Measurements from ENCODE around the gene NRDE2. TPM values are rescaled to one million over a fixed set of nuclear protein-coding genes. Genes with fewer than 3 reads are reported as not detected.

Gene NRDE2
- total RNA-seq, 6 experiments from 2014 or later, result 7.9 to 16.3 (median 13.8) TPM

DNA sequence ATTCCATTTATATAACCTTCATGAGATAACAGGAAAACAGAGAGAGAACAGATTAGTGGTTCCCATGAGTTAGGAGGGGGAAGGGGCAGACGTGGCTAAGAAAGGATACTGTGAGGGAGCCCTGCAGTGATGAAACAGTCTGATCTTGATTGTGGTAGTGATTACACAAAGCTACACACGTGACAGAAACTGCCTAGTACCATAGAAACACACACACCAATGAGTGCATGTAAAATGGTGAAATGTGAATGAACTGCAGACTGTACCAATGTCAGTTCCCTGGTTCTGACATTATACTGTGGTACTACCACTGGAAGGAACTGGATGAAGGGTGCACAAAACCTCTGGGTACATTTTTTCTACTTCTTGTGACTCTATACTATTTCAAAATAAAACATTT is 36.9 kb downstream of the NRDE2 start:
- Histone ChIP-seq H3K27ac (no peak overlapping the region), H3K4me3 (no peak overlapping the region), H3K4me1 (no peaks in the 10 kb centered on the region), H3K27me3 (no peaks in the 10 kb centered on the region), H3K36me3 (peaks cover 0 to 38% (median 17%) of the 10 kb centered on the region in 4 donors), H3K9me3 (no peaks in the 10 kb centered on the region)
- peak; percentile 40 to 67 (median 58) for ATAC-seq
- TF ChIP-seq, protein P1, sequence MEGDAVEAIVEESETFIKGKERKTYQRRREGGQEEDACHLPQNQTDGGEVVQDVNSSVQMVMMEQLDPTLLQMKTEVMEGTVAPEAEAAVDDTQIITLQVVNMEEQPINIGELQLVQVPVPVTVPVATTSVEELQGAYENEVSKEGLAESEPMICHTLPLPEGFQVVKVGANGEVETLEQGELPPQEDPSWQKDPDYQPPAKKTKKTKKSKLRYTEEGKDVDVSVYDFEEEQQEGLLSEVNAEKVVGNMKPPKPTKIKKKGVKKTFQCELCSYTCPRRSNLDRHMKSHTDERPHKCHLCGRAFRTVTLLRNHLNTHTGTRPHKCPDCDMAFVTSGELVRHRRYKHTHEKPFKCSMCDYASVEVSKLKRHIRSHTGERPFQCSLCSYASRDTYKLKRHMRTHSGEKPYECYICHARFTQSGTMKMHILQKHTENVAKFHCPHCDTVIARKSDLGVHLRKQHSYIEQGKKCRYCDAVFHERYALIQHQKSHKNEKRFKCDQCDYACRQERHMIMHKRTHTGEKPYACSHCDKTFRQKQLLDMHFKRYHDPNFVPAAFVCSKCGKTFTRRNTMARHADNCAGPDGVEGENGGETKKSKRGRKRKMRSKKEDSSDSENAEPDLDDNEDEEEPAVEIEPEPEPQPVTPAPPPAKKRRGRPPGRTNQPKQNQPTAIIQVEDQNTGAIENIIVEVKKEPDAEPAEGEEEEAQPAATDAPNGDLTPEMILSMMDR (IDR thresholded peaks at IDR 0.05), result no peak
- no peak for TF ChIP-seq POLR2A (IDR thresholded peaks at IDR 0.05)
- DNase-seq, result peak in 1 of 3 donors; percentile 12
- intact Hi-C loops (cut with DNase I), result no loop called here
- WGBS (ENCODE audit: insufficient coverage, low coverage, low lambda C conversion rate, missing lambda C conversion rate), result 16% methylated on average over 2 of the region's 2 CpGs

DNA sequence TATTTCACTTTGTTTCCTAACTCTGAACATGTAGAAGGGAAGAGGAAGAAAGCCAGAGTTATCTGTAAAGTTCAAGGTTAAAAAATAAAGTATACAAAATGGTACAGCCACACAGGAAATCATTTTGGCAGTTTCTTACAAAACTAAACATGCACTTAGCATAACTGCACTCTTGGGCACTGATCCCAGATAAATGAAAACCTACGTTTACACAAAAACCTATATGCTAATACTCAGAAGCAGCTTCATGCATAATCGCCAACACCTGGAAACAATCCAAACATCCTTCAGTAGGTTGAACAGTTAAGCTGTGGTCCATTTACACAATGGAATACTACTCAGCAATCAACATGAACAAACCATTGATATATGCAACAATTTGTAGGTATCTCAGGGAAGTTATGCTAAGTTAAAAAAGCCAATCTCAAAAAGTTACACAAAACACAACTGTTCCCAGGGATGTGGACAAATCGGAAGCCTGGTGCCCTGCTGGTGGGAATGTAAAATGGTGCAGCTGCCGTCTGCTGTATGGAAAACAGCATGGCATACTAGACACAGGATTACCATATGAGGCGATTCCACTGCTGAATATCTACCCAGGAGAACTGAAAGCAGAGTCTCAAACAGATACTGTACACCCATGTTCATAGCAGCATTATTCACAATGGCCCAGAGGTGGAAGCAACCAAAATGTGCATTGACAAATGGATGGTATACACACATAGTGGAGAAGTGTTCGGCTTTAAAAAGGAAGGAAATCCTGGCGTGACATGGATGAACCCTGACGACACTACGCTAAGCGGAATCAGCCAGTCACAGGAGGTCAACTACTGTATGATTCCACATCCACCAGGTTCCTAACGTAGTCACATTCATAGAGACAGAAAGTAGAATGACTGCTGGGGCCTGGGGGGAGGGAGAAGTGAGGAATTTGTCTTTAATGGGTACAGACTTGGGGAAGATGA is 37.7 kb downstream of the NRDE2 start:
- WGBS (ENCODE audit: insufficient coverage, low coverage, low lambda C conversion rate, missing lambda C conversion rate), result 65% methylated on average over 10 of the region's 11 CpGs
- TF ChIP-seq, protein P1 (IDR thresholded peaks at IDR 0.05), result no peak
- TF ChIP-seq POLR2A (IDR thresholded peaks at IDR 0.05), result no peak
- intact Hi-C loops (cut with DNase I), result no loop called here

DNA sequence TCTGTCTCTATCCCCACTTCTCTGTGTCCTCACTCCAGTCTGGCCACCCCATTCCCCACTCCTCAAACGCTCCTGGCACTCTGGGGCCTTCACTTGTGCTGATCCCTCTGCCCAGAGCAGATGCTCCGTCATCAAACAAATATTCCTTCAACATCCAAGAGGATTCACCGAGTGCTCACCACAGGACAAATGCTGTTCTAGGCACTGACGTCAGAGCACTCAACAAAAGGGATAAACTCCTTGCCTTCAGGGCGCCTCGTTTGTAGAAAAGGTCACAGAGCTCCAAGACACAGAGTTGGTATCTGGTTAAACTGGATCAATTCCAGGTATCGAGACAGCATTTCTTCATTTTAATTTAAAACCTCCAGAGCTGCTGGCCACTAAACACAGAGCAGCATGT is 40.0 kb downstream of the NRDE2 start:
- Histone ChIP-seq H3K36me3 (peaks cover 0 to 56% (median 26%) of the 10 kb centered on the region in 4 donors), H3K27ac (no peak overlapping the region), H3K9me3 (no peaks in the 10 kb centered on the region), H3K4me3 (no peak overlapping the region), H3K27me3 (no peaks in the 10 kb centered on the region), H3K4me1 (peaks cover 0 to 11% (median 0%) of the 10 kb centered on the region in 4 donors)
- ATAC-seq (no peak), DNase-seq (peak in 1 of 3 donors; percentile 25)
- TF ChIP-seq, protein P1 (IDR thresholded peaks at IDR 0.05), result no peak
- TF ChIP-seq POLR2A (IDR thresholded peaks at IDR 0.05), result no peak
- intact Hi-C loops (cut with DNase I), result no loop called here
- 96% methylated on average over 7 of the region's 7 CpGs for whole genome bisulfite sequencing (ENCODE audit: insufficient coverage, low coverage, low lambda C conversion rate, missing lambda C conversion rate)

More for the DNA sequence above, 37.7 kb downstream of the NRDE2 start:
- Histone ChIP-seq H3K36me3 (peaks cover 0 to 44% (median 19%) of the 10 kb centered on the region in 4 donors), H3K4me3 (no peak overlapping the region), H3K4me1 (peaks cover 0 to 2% (median 0%) of the 10 kb centered on the region in 4 donors), H3K9me3 (no peaks in the 10 kb centered on the region), H3K27ac (no peak overlapping the region), H3K27me3 (no peaks in the 10 kb centered on the region)
- ATAC-seq, result no peak
- peak in 1 of 3 donors; percentile 26 for DNase-seq

DNA sequence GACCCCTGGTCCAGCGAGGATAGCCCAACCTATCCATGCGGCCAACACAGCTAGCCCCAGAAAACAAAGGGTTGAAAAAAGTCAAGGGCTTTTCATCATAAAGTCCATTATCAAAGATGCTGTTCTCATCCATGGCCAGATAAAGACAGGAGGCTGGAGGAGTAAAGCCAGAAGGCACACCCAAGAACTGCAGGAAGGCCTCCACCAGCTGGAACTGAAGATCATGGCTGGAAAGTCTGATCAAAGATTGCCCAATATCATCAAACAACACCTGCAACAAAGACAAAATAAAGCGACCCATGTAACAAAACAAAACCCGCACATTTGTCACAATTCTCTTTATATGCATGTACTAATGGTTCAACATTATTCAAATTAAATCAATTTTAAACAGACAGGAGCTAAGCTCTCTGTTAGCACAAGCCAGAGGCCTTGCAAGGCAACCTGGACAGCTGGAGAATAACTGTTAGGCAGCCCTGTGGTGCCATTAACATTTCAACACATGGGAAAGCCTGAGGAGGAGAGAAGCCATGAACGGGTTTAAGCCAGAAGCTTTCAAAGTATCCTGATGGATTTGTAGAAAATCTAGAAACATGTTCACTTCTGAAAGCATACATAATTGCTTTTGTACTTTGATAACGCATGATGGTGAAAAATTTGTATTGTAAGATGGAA is 41.3 kb downstream of the NRDE2 start:
- Histone ChIP-seq H3K27ac (no peak overlapping the region), H3K9me3 (no peaks in the 10 kb centered on the region), H3K36me3 (peaks cover 0 to 54% (median 29%) of the 10 kb centered on the region in 4 donors), H3K4me3 (no peak overlapping the region), H3K4me1 (peaks cover 0 to 11% (median 0%) of the 10 kb centered on the region in 4 donors), H3K27me3 (no peaks in the 10 kb centered on the region)
- 96% methylated on average over 5 of the region's 6 CpGs for WGBS (ENCODE audit: insufficient coverage, low coverage, low lambda C conversion rate, missing lambda C conversion rate)
- no peak for DNase-seq
- no peak for TF ChIP-seq POLR2A (IDR thresholded peaks at IDR 0.05)
- TF ChIP-seq, protein P1 (IDR thresholded peaks at IDR 0.05), result no peak
- intact Hi-C loops (cut with DNase I), result no loop called here
- ATAC-seq, result no peak
